ENCODE results near the gene RASA1. TPM values are rescaled to one million over a fixed set of nuclear protein-coding genes. Genes with fewer than 3 reads are reported as not detected.

Gene RASA1
- total RNA-seq, 1 experiment from 2014 or later = 40.1 TPM

- TF ChIP-seq EZH2 (IDR thresholded peaks at IDR 0.05; ENCODE audit: low read length, unreplicated experiment) (no peak), EZH2phosphoT487 (IDR thresholded peaks at IDR 0.05; ENCODE audit: borderline replicate concordance, low read length) (no peak), CTCF (conservative IDR thresholded peaks at IDR 0.05; ENCODE audit: low read depth, low read length) (no peak)
- no peaks in the 10 kb centered on the region for H3F3A ChIP-seq (ENCODE audit: low read length, unreplicated experiment)
- no peak overlapping the region for H3K27ac ChIP-seq (ENCODE audit: low read length)
- H2AFZ ChIP-seq (ENCODE audit: low read length) = no peak overlapping the region
- no peaks in the 10 kb centered on the region for H3K9me3 ChIP-seq (ENCODE audit: low read length)
- no peak overlapping the region for H3K4me2 ChIP-seq (ENCODE audit: low read length)
- H3K4me1 ChIP-seq (ENCODE audit: insufficient read depth, low read length) = no peaks in the 10 kb centered on the region
- no peaks in the 10 kb centered on the region for H3K79me2 ChIP-seq (ENCODE audit: low read length)
- peaks cover 18% of the 10 kb centered on the region; the same call in 1 of the 2 replicates for H3K36me3 ChIP-seq (ENCODE audit: low read depth, low read length)
- H3K9ac ChIP-seq (ENCODE audit: low read length) = no peak overlapping the region
- ChIA-PET CTCF (no interaction called here), POLR2A (ENCODE audit: unreplicated experiment) (interaction anchor here (0.6 kb wide), 1 partner anchor 17 kb away, joined by 8 read pairs; no protein-coding TSS in a partner anchor)
- no peak overlapping the region for H3K4me3 ChIP-seq (ENCODE audit: low read length)
- ATAC-seq = no peak
- H3K9me2 ChIP-seq (replicated peaks; ENCODE audit: low read length) = no peaks in the 10 kb centered on the region
- no peaks in the 10 kb centered on the region for H4K20me1 ChIP-seq (ENCODE audit: low read length)
- DNase-seq = no peak
- intact Hi-C loops (cut with micrococcal nuclease) = no loop called here
- no peaks in the 10 kb centered on the region for H3K27me3 ChIP-seq (ENCODE audit: low read length)
- BruUV-seq (replicated peaks) = no TSS peak
These were observed 79.6 kb downstream of the RASA1 start for GRCh38 chr5:87347272-87347671.

- Histone ChIP-seq H3K4me1 (ENCODE audit: insufficient read depth, low read length) (no peaks in the 10 kb centered on the region), H2AFZ (ENCODE audit: low read length) (no peak overlapping the region), H3K27me3 (ENCODE audit: low read length) (no peaks in the 10 kb centered on the region), H3K9me3 (ENCODE audit: low read length) (no peaks in the 10 kb centered on the region), H3F3A (ENCODE audit: low read length, unreplicated experiment) (no peaks in the 10 kb centered on the region), H3K9me2 (replicated peaks; ENCODE audit: low read length) (no peaks in the 10 kb centered on the region), H3K4me2 (ENCODE audit: low read length) (no peak overlapping the region), H3K36me3 (ENCODE audit: low read depth, low read length) (peaks cover 14% of the 10 kb centered on the region; the same call in 1 of the 2 replicates), H4K20me1 (ENCODE audit: low read length) (no peaks in the 10 kb centered on the region), H3K79me2 (ENCODE audit: low read length) (no peaks in the 10 kb centered on the region), H3K4me3 (ENCODE audit: low read length) (no peak overlapping the region), H3K27ac (ENCODE audit: low read length) (no peak overlapping the region), H3K9ac (ENCODE audit: low read length) (no peak overlapping the region)
- DNase-seq = no peak
- no peak for TF ChIP-seq CTCF (conservative IDR thresholded peaks at IDR 0.05; ENCODE audit: low read depth, low read length)
- no peak for TF ChIP-seq EZH2phosphoT487 (IDR thresholded peaks at IDR 0.05; ENCODE audit: borderline replicate concordance, low read length)
- no peak for TF ChIP-seq EZH2 (IDR thresholded peaks at IDR 0.05; ENCODE audit: low read length, unreplicated experiment)
- ATAC-seq = no peak
- BruUV-seq (replicated peaks) = no TSS peak
- ChIA-PET POLR2A (ENCODE audit: unreplicated experiment) (no interaction called here), CTCF (no interaction called here)
- intact Hi-C loops (cut with micrococcal nuclease) = no loop called here
These were observed 80.2 kb downstream of the RASA1 start for GRCh38 chr5:87347841-87348240.

GRCh38 chr5:87354496-87354895 lies 86.8 kb downstream of the RASA1 start:
- BruUV-seq (replicated peaks) = no TSS peak
- Histone ChIP-seq H4K20me1 (ENCODE audit: low read length) (no peaks in the 10 kb centered on the region), H3K9me2 (replicated peaks; ENCODE audit: low read length) (no peaks in the 10 kb centered on the region), H3K4me2 (ENCODE audit: low read length) (no peak overlapping the region), H3K79me2 (ENCODE audit: low read length) (no peaks in the 10 kb centered on the region), H2AFZ (ENCODE audit: low read length) (no peak overlapping the region), H3F3A (ENCODE audit: low read length, unreplicated experiment) (no peaks in the 10 kb centered on the region), H3K27me3 (ENCODE audit: low read length) (no peaks in the 10 kb centered on the region), H3K9me3 (ENCODE audit: low read length) (no peaks in the 10 kb centered on the region), H3K4me1 (ENCODE audit: insufficient read depth, low read length) (no peaks in the 10 kb centered on the region), H3K9ac (ENCODE audit: low read length) (no peak overlapping the region), H3K4me3 (ENCODE audit: low read length) (no peak overlapping the region), H3K36me3 (ENCODE audit: low read depth, low read length) (peaks cover 13% of the 10 kb centered on the region; the same call in 1 of the 2 replicates), H3K27ac (ENCODE audit: low read length) (no peak overlapping the region)
- intact Hi-C loops (cut with micrococcal nuclease) = no loop called here
- TF ChIP-seq EZH2phosphoT487 (IDR thresholded peaks at IDR 0.05; ENCODE audit: borderline replicate concordance, low read length) = no peak
- no peak for TF ChIP-seq CTCF (conservative IDR thresholded peaks at IDR 0.05; ENCODE audit: low read depth, low read length)
- no peak for TF ChIP-seq EZH2 (IDR thresholded peaks at IDR 0.05; ENCODE audit: low read length, unreplicated experiment)
- DNase-seq (no peak), ATAC-seq (no peak)
- ChIA-PET POLR2A (ENCODE audit: unreplicated experiment) (no interaction called here), CTCF (no interaction called here)

Data from PC-3 (cell line).